GM18520 (cell line): ENCODE data around the gene ATP1A1.
A peak's percentile ranks its signal among the peaks of the same experiment; 100 is the strongest.

ENCODE experiments used
- ATAC-seq: cut with Tn5 transposase; IDR thresholded peaks from one replicate; pipeline ENCODE4 v1.9.1; 2021; ENCODE audit not compliant: unreplicated experiment

Gene ATP1A1

DNA sequence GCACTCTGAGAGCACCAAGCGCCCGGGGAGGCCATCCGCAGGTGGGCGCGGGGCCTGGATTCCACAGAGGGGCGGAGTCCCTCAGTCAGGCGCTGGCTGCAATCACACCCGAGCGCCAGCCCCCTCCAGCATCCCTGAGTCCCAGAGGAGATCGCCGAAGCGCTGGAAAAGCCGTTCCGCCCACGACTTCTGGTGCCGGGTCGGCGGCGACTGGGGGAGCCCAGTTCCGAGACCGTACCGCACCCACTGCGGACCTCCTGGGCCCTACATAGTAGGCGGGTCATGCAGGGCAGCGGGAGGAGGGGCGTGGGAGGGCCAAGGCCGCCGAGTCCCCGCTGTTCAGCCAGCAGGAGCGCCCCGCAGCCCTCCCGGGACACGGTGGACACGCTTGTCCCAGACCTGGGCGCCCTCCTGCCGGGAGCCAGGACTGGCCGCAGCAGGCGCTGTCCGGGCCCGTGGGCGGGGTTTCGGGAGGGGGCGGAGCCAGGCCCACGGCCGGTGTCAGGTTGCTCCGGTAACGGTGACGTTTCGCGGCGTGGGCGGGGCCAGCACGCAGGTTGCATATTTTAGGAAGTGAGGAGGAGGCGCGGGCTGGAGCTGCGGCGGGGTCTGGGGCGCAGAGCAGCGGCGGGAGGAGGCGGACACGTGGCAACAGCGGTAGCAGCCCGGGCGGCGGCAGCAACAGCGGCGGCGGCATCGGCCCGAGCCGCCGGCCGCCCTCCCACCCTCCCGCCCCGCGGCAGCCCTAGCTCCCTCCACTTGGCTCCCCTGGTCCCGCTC is at the start of gene ATP1A1:
ATP1A1 (plus strand) TSS at position 594 of the 780 bp plus-strand sequence. CDS start 268 bp downstream, outside the sequence.
- ATAC-seq, result peak; percentile 35

DNA sequence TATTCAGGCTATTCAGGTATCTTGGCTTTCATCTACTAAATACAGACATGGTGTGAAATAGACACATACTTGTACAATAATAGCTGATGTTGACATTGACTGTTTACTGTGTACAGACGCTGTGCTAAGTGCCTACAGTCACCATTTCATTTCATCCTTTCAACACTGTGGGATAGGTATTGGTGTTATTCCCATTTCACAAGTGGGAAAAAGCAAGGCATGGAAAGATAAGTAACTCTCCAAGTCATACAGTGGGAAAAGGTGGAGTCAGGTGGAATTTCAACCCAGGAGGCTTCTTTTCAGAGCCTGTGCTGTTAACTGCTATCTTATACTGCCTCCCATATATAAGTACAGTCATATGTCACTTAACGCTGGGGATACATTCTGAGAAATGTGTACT is 49.6 kb upstream of the ATP1A1 start:
- ATAC-seq, result no peak

DNA sequence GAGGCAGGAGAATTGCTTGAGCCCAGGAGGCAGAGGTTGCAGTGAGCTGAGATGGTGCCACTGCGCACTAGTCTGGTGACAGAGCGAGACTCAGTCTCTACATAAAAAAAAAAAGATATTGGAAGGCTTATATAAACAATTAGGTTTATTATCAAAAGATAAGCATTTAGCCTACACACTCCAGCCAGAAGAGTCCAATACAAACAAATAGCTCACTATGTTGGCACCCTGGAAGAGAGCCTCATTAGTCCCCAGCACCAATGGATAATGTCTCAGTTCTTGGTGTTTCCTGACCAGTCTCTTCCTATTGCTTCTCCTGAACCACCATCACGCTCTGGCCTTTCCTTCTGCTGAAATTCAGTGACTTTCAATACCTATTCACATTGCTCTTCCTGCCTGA is 48.6 kb upstream of the ATP1A1 start:
- no peak for ATAC-seq

DNA sequence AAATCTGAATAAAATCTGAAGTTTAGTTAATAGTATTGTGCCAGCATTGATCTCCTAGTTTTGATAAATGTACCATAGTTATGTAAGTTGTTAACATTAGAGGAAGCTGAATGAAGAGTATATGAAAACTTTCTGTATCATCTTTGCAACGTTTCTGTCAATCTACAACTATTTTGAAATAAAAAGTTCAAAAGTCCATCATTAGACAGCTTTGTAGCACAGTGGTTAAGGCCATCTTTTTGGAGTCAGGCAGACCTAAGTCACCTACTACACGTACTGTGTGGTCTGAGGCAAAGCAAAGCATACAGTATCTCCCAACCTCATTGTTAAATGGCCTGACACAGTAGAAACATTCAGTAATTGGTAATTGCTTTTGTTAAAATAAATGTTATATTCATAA is 47.9 kb upstream of the ATP1A1 start:
- no peak for ATAC-seq

DNA sequence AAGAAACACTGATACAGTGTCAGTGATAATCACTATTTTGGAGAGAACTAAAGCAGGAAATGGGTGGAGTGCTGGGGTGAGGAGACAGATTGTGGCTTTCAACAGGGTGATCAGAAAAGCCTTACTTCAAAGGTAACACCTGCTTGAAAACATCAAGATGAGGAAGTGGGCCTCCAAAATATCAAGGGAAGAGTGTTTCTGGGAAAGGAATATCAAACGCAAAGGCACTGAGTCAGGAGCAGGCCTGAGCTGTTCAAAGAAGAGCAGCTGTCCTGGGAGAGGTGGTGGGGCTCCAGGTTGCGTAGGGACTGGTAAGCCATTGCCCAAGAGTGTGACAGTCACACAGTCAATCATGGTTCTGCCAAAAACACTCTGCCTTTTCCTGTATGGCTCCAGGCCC is 47.1 kb upstream of the ATP1A1 start:
- no peak for ATAC-seq

DNA sequence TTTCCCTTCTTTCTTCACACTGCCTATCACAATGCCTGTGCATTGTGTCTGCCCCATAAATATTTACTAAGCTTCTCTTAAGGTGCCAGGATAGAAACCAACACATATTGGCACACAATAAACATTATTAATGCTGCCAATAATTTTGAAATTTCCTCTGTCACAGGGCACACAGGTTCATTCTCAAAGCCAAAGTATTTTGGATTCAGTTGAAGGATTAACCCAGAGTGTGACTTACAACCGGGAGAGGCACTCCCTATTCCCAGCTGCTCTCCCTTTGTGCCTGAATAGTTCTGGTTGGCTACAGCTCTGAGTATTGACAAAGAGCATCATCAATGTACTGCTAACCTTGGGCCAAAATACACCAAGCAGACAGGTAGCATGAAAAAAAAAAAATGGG is 46.6 kb upstream of the ATP1A1 start:
- ATAC-seq, result no peak

DNA sequence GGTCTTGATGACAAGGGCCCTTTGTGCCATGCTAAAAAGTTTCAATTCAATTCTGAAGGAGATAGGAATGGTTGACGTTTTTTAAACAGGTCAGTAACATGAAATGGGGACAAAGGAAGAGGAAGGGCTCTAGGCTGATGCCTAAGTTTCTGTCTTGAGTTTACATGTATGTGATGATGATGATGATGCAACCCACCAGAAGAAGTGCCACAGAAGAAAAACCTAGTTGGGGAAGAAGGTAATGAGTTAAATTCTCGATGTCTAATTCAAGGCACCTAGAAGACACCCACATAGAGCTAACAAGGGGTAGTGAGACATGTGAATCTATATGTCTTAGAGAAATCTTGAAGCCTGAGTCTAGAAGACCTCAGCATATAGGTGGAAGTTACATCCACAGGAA is 44.4 kb upstream of the ATP1A1 start:
- ATAC-seq, result no peak

DNA sequence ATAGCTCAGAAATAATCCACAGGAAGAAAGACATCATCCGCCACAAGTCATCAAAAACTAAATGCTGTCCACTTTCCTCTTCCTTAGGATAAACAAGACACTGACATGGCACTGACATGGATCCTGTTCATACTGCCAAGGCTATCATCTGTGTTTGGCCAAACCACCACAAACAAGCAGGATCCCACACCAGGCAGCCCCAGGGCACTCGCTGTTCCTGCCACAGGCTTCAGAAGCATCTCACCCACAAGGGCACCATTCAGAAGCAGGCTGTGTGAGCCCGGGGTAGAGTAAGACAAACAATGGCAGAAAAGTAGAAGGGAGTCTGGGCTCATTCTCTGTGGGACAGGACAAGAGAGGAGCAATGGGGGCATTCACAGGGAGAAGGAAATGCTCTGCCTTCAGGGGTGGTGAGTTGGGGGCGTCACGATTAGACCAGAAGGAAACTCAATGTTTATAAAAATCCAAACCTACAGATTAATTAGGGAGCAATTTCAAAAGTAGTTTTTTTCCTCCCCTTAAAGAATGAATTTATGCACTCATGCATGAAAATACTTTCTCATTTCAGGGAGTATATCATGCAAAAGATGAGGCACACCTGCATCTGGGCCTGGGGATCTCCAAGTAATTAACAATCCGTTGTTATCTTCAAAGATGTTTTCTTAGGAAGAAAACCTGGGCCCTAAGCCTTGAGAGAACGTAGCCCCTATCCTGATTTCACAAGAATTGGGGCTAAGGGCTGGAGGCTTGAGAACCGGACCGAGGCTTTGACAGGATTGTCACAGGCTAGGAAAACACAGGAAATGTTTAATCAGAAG is 43.3 kb upstream of the ATP1A1 start:
- no peak for ATAC-seq

DNA sequence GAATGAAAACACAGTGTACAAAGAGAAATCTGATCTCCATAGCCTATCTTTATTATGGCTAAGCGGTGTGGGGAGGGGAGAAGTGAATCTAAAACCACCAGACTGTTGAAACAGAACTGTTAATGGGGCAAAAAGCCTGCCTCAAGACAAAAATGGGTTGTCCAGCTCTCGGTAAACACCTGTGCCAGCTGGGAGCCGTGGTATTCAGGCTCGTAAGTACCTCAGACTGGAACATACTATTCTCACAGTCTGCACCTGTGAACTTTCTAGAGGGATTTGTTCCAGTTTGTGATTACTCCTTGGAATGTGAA is 42.7 kb upstream of the ATP1A1 start:
- ATAC-seq, result no peak

DNA sequence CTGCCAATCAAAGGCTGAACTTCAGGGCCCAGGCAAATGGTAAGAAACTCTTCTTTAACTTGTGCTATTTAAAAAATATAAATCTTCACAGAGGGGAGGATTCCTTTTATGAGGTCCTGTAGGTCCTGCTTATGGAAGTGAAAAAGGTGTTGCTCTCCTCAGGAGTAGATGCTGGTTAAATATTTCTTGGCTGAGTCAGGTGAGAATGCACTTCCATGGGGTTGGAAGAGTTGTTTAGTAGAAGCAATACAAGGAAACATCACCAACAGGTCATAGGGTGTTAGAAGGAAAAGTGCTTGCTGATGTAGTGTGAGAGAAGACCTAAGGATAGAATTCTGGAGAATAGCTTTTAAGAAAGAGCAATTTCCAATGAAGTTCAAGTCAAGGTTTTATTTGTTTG is 42.2 kb upstream of the ATP1A1 start:
- ATAC-seq, result no peak

DNA sequence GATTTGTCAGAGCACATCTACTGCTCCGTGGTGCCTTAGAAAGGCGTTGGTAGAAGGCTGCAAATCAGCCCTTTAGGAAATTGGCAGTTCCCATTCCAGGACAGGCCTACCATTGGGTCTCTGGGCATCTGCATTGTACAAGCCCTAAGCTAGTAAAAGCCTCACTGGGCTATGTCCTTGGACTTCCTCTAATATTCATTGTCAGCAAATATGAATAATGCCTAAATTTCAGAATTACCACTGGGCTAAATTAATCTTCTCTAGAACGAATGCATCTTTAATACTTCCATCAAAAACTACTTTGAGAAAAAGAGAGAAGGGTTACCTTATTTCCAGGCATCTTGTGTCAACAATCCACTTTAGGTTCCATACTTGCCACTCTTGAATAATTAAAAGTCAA is 41.5 kb upstream of the ATP1A1 start:
- no peak for ATAC-seq

DNA sequence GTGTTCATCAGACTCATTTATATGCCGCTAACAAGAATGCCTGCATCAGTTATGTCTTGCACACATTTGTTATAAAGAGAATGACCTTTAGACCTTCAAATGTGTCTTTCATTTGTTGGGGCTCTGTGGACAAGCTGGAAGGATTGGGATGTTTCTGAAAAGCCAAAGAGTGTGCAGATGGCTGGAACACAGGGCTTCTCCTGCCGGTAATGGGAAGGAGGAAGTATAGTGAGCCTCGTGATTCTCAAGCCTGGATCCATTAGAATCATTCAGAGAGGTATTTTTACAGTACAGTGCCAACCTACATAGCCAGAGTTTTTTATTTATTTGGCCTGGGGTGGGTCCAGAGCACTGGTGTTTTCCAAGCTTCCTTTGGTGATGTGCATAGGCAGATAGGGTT is 40.6 kb upstream of the ATP1A1 start:
- no peak for ATAC-seq

DNA sequence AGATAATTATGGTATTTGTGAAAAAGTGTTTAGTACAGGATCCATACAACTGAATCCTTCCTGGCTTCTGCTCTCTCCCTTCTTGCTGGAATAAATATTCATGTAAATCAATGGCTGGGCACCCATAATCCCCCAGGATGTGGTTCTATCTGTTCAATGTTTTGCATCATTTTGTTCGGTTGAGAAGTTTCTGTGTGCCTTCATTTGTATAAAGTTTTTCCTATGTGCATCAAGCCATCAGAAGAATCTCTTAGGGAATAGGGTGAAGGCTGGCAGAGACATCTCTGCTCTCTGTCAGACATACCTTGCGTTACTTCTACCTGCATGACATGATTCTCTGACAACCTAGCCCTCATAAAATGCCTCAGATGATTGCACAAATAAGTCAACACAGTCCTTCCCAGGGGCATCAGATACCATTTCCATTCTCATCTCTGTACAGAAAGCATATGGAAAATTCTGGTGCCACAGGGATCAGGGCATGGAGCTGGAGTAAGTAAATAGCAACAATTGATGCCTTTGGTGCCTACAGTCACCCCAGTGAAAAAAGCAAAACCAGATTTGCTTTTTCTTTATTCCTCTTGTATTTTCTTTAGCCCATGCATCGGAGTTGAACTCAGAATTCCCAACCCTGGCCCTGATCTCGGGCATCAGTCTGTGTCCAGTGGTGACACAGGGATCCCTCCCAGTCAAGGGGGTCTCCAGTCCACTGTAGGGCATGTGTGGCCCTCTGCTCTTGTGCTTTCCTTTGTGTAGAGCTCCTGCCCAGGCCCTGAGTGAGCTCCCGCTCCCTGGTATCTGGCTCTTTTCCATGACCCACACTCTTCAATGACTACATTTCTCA is 39.7 kb upstream of the ATP1A1 start:
- ATAC-seq, result no peak

DNA sequence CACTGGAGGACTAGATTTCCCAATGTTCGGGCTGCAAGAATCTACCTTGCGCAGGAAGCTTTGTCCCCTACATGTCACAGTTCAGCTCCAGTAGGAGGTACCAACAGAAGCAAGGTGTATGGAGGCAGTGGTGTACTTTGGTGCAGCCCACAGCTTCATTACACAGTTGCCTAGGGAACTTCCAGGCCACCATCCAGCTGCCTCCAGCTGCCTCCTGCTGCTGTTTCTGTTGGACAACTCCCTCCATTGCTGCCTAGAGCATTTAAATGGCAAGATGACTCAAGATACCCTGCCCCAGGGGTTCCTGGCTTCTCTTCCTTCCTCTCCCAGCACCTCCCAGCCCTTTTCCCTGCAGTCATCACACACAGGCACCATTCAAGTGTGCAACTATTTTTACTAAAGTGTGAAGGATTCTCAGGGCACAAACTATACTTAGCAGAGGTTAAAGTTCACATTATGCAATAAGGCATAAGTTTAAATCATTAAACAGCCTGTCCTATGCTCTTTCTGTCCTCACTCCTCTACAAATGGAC is 39.0 kb upstream of the ATP1A1 start:
- no peak for ATAC-seq

DNA sequence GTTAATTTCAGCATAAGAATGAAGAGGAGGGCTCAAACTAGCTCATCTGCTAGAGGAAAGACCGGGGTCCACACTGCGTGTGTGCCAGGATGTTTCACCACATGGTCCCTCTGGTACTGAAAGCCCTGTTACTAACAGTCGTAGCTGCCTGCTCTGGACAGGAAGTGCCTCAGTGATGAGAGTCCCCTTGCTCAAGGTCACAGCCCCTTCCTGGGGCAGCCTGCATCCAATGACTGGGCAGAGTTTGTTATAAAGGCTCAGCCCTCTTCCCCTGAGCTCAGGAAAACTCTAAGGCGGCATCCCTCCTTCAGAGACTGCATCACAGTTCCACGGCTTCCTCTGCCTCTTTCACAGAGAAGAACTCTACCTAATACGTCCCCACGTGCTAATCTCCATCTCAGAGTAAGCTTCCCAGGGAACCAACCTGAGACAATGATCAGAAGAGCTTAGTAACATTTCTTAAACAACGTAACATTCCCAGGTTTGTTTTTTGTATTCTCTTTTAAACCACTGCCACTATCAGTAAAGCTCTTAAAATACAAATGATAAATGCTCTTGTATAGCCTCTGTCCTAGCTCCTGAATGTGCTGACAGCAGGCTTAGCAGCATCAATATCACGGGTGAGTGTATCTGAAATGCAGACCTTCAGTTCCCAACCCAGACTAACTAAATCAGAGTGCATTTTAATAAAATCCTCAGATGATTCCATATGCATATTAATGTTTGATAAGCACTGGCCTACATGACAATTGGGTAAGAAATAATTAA is 38.0 kb upstream of the ATP1A1 start:
- ATAC-seq, result no peak

DNA sequence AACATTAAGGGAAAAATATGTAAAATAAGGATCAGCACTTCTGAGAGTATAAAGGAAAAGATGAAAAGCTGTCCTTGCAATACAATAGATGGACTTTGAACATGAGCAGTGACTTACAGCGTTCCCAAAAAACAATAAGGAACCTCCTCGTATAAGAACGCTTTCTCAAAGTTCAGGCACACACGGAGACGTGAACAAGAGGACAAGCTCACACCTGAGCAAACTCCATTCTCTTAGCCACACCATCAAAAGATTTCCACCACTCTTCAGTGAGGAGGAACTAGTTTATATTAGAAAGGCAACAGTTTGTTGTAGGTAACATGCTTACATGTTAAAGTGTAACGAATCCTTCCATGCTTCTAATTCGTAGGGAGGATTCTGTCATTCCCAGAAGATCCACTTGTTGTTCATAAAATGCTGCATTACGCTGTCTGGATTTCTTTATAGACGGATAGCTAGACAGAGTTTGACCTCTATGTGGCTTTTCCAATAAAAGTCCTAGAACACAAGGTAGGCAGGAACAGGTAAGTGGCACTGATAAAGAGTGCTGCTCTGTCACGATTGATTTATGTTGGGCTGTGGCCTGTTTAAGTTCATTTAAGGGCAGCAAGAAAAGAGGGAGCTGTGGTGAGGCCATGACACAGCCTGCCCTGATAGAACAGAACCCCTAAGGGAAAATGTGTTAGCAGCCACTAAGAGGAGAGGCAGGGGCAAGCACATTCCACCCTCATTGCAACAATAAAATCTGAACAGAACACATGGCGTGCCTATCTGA is 37.0 kb upstream of the ATP1A1 start:
- ATAC-seq, result no peak

DNA sequence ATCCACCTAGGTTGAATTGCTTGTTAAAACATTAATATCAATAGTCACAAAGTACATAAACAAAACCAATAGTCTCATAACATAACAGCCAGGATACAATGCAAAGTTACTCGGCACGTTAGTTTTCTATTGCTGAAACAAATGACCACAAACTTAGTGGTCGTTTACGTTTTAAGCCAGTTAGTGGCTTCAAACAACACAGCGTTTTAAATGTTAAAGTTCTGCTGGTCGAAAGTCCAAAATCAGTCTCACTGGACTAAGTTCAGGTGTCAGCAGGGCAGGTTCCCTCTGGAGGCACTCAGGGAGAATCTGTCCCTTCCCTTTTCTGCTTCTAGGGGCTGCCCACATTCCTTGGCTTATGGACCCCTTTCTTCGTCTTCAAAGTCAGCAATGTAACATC is 35.6 kb upstream of the ATP1A1 start:
- no peak for ATAC-seq

DNA sequence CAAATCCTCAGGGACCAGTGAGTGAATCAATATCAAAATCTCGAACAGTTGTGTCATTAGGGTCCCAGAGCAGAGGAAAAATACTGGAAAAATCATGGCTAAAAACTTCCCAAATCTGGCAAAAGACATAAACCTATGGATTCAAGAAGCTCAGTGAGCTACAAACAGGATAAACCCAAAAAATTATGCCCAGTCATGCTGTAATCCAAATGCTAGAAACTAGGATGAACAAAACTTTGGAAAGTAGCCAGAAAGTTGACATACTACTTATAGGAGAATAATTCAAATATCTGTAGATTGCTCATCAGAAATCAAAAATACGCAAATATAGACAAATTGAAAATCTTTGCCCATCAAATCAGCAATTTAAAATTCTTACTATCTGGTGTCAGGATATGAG is 34.6 kb upstream of the ATP1A1 start:
- no peak for ATAC-seq

DNA sequence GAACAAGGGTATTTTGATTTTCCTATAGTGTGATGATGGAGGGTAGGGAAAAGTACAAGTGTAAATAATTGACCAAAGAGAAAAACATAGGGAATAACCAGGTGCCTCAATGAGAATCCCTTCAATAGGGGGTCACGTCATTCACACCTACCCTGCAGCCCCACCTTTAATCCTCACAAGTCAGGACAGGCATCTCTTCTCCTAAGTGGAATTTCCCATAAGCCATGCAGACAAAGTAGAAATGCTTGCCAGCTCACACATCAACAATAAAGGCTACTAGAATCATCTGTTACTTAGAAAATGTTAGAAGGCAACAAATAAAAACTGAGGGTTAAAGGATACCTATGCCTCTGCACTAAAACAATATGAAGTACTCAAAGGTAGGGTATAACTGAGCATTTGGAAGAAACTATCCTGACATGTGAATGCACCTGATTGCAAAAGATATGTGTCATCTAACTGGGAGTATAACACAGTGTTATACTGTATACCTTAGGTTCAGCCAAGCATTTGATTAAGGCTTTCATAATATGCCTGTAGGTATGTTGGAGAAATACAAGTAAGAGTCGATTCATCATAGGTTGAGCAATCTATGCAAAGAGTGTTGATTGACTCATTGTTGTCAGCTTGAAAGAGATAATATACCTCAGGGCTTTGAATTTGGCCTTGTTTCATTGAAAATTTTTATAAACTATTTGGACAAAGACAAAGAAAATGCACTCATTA is 32.4 kb upstream of the ATP1A1 start:
- ATAC-seq, result no peak
